UCSD-AML1 (cell line): Measurements from ENCODE around the gene ARHGEF12.

ENCODE experiments used
- DNase-seq: peaks from one replicate; lab custom pipeline; 2025; ENCODE audit not compliant: unreplicated experiment; lab: John Stamatoyannopoulos, UW

Gene ARHGEF12, protein sequence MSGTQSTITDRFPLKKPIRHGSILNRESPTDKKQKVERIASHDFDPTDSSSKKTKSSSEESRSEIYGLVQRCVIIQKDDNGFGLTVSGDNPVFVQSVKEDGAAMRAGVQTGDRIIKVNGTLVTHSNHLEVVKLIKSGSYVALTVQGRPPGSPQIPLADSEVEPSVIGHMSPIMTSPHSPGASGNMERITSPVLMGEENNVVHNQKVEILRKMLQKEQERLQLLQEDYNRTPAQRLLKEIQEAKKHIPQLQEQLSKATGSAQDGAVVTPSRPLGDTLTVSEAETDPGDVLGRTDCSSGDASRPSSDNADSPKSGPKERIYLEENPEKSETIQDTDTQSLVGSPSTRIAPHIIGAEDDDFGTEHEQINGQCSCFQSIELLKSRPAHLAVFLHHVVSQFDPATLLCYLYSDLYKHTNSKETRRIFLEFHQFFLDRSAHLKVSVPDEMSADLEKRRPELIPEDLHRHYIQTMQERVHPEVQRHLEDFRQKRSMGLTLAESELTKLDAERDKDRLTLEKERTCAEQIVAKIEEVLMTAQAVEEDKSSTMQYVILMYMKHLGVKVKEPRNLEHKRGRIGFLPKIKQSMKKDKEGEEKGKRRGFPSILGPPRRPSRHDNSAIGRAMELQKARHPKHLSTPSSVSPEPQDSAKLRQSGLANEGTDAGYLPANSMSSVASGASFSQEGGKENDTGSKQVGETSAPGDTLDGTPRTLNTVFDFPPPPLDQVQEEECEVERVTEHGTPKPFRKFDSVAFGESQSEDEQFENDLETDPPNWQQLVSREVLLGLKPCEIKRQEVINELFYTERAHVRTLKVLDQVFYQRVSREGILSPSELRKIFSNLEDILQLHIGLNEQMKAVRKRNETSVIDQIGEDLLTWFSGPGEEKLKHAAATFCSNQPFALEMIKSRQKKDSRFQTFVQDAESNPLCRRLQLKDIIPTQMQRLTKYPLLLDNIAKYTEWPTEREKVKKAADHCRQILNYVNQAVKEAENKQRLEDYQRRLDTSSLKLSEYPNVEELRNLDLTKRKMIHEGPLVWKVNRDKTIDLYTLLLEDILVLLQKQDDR (N-terminal part only)

DNA sequence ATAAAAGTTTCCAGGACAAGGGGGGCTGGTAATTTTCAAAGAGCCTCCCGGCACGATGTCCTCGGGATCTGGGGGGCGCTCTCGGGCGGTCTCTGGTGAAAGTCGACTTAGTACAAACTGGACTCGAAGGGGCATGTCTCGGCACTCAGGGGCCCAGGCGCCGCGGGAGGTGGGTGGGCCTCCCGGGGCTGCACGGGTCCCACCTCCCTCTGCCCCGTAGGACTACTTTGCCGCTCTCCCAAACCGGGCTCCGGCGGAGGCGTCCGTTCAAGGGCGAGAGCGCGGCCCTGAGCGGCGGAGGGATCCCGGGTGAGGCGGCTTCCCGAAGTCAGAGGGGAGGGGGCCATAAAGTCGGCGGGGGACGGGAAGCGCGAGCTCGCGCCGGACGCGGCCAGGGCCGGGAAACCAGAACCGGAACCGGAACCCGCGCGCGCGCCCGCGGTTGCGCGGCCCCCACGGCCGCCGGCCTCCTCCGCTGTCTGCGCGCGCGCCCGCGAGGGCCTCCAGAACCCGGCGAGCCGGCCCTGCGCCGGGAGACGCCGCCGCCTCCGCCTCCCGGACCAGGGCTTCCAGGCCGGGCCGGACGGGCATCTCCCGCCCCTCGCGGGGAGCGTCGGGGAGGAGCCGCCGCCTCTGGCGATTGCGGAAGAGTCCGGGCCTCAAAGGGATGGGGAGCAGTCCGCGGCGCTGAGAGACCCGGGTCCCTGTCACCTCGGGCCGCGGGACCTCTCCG lies at the start of gene ARHGEF12:
Gene ARHGEF12, plus strand, starts transcription at position 506 of the 733 bp plus-strand sequence. CDS start 831 bp downstream, outside the sequence.
- peak; percentile 92 for DNase-seq

DNA sequence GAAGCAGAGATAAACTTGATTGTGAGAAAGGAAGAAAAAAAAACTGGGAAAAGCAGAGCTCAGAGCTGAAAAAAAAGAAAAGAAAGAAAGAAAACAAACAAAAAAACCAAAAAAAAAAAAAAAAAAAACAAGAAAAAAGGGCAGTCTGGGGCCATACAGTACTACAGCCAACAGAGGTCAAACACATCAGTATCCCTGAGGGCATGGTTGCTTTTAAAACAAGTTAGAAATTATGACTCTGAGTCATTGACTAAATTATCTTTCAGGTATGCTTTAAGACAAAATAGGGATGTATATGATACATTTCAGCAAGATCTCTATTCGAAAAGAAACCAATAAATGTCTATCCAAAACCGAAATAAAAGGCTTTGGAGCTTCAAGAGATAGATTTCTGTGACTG lies 48.2 kb upstream of the ARHGEF12 start:
- no peak for DNase-seq

DNA sequence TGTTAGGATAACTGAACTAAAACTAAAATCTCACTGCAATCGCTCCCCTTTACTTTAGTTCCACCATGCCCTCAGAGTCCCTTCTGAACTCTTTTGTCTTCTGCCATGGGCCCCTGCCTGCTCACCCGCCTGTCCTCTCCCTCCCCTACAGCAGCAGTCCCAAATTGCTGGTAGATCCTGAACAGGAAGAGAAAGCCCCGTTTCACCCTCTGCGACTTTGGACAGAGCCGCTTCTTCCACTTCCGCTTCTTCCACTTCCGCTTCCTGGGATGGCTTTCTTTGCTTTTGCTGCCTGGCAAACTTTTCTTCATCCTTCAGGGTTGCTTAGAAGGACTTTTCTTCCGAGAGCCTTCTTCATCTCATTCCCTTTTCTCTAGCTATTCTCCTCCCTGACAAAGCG lies 46.8 kb upstream of the ARHGEF12 start:
- DNase-seq = no peak

- no peak for DNase-seq
These were observed 45.3 kb upstream of the ARHGEF12 start for GRCh38 chr11:120290956-120291355.

DNA sequence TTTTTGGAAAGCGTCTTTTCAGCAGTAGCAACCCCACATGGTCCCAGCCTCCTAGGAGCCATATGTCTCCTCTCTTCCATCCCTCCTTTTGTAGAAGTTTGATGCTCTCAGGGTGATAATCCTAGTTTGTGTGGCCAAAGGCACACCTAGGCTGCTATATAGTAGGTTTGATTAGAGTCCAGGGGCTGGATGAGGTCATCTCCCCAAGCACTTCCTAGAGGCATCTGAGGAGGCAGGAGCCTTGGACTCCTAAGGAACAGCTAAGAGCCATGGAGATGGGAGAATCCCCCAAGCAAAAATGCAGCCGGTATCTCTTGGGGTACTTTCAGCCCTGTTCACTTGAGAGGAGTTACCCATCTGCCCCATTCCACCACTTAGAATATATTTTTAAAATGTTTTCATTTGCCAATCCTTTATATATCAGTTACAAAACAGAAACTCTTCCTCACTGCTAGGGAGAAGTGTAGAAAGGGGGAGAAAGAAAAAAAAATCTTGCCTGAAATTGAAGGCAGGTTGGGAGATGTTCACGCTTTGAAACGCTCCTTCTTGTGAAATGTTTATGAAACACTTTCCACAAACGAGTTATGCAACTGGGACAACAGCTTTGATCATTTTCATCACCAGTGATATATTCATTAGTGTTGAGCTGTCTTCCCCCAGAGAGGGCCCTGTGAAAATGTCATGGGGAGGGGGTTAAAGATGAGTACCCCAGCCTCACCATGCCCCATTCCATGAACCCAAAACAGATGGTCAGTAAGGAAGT lies 43.0 kb upstream of the ARHGEF12 start:
- DNase-seq = no peak

DNA sequence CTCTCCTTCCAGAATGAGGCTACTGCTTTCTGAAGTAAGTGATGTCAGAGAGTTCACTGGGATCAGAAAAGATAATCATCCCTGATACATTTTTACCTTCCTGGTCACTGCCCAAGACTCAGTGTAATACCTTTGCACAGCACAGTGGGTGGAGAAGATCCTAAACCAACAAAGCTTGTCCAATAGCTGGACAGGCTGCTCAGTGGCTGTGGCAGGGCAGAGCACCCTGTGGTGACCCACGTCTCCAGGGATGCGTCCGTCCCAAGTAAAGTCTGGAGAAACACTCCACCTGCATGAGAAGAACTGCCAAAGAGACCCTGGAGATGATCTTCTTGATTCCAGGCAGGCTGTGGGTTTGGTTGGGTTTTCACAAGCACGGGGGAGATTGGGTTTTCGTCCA lies 42.1 kb upstream of the ARHGEF12 start:
- no peak for DNase-seq

- no peak for DNase-seq
These were observed 41.1 kb upstream of the ARHGEF12 start for GRCh38 chr11:120295099-120295498.

- DNase-seq = no peak
These were observed 39.7 kb upstream of the ARHGEF12 start for GRCh38 chr11:120296554-120296953.

GRCh38 chr11:120298461-120298860 lies 37.8 kb upstream of the ARHGEF12 start:
- DNase-seq = no peak

- DNase-seq = no peak
These were observed 34.0 kb upstream of the ARHGEF12 start for GRCh38 chr11:120302001-120302805.

GRCh38 chr11:120303004-120303637 lies 33.1 kb upstream of the ARHGEF12 start:
- DNase-seq = peak; percentile 40

DNA sequence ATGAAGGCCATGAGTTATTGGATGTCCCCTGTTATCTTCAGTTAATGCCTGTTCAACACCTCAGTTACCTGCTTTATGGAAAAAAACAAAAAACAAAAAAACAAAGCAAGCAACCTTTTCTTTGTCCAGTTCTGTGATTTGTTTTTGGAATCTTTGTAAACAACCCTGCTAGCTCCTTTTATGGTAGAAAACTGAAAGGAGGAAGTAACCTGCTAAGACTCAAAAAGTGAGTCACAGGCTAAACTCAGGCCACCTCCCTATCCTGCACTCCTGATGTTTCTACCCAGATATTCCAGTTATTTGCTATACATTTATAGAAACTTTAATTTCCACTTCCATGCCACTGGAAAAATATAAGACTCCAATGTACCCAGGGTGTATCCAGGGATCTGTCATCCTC lies 31.7 kb upstream of the ARHGEF12 start:
- no peak for DNase-seq

GRCh38 chr11:120305286-120305685 lies 30.9 kb upstream of the ARHGEF12 start:
- no peak for DNase-seq

GRCh38 chr11:120306519-120307242 lies 29.5 kb upstream of the ARHGEF12 start:
- DNase-seq = no peak

- DNase-seq = no peak
These were observed 28.7 kb upstream of the ARHGEF12 start for GRCh38 chr11:120307476-120307875.

- DNase-seq = no peak
These were observed 28.1 kb upstream of the ARHGEF12 start for GRCh38 chr11:120308081-120308480.

DNA sequence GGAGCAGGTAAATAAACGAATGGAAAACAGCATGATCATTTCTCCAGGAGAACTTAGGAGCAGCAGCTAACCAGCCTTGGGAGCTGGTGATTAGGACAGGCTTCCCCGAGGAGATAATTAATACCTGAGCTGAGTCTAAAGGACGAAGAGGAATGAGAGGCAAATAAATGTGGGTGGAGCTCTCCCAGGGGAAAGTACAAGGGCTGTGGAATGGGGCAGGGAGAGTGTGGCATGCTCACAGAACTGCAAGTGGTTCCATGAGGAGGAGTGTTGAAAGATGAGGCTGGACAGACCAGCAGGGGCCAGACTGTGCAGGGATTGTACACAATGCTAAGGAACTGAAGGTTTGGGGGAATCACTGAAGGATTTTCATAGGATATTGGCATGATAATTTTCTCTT lies 25.3 kb upstream of the ARHGEF12 start:
- DNase-seq = no peak

GRCh38 chr11:120314861-120315260 lies 21.4 kb upstream of the ARHGEF12 start:
- no peak for DNase-seq
